ENCODE data around the gene NHS. TPM values are rescaled to one million over a fixed set of nuclear protein-coding genes. Genes with fewer than 3 reads are reported as not detected.

The NHS gene
- polyA plus RNA-seq, 2 of the 4 experiments (the other 2 are of a cell fraction), result 3.6 to 5.0 TPM

DNA sequence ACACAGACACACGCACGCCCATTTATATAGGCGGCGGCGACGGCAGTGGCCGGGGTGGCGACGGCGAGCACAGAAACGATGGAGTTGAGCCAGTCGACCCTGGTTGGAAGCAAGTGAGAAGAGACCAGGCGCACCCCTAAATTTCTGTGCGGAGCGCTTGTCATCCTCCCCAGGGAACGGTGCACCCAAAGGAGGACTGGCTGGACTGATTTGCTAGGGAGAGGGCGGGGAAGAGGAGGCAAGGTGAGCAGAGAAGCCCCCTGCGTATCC is 302 bp downstream of the NHS start:
- H3K27ac ChIP-seq, result peak overlapping the region; percentile 88 to 98
- no peaks in the 10 kb centered on the region; the same call in 2 of the 3 replicates for H3K9me3 ChIP-seq
- DNase-seq (ENCODE audit: low read depth in 1 of 2, low spot score in 1 of 2) (peak in 1 of 2 experiments; percentile 5), ATAC-seq (peak; percentile 34 to 40), FAIRE-seq (no peak)
- POLR2A ChIA-PET, result no interaction called here
- TF ChIP-seq POLR2A (IDR thresholded peaks at IDR 0.05; ENCODE audit: low read length), result no peak
- TF ChIP-seq, protein P1, sequence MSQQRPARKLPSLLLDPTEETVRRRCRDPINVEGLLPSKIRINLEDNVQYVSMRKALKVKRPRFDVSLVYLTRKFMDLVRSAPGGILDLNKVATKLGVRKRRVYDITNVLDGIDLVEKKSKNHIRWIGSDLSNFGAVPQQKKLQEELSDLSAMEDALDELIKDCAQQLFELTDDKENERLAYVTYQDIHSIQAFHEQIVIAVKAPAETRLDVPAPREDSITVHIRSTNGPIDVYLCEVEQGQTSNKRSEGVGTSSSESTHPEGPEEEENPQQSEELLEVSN (IDR thresholded peaks at IDR 0.05; ENCODE audit: borderline replicate concordance, low read depth), result 0 out of 2 replicates have a peak, but pooled peaks have one; percentile 4
- H3K4me2 ChIP-seq, result peak overlapping the region; percentile 92
- H3K4me1 ChIP-seq, result peaks cover 21% of the 10 kb centered on the region
- H3K4me3 ChIP-seq, result peak overlapping the region; percentile 93
- WGBS (ENCODE audit: missing lambda C conversion rate), result 0% methylated on average over 9 of the region's 18 CpGs
- CTCF ChIA-PET, result interaction anchor here (1.2 to 1.3 kb wide), 2 partner anchors 29 to 147 kb away, joined by 3 to 4 read pairs; no protein-coding TSS in a partner anchor

- FAIRE-seq (no peak), ATAC-seq (peak; percentile 49 to 50), DNase-seq (ENCODE audit: low read depth in 1 of 2, low spot score in 1 of 2) (peak; percentile 10 to 48)
- Histone ChIP-seq H3K4me3 (peak overlapping the region; percentile 93), H3K4me1 (peaks cover 22% of the 10 kb centered on the region), H3K9me3 (no peaks in the 10 kb centered on the region; the same call in 2 of the 3 replicates), H3K27ac (peak overlapping the region; percentile 88 to 98), H3K4me2 (peak overlapping the region; percentile 92)
- WGBS (ENCODE audit: missing lambda C conversion rate), result 2% methylated on average over 16 of the region's 103 CpGs
- TF ChIP-seq CBX2 (IDR thresholded peaks at IDR 0.05; ENCODE audit: borderline replicate concordance, low read depth), result no peak
- TF ChIP-seq, protein P1 (IDR thresholded peaks at IDR 0.05; ENCODE audit: borderline replicate concordance, low read depth), result 0 out of 2 replicates have a peak, but pooled peaks have one; percentile 11
- ChIA-PET CTCF (interaction anchor here (1.0 to 2.3 kb wide), 6 partner anchors 29 to 220 kb away, joined by 3 to 13 read pairs (median 4); no protein-coding TSS in a partner anchor), POLR2A (interaction anchor here (1.5 to 2.0 kb wide), 2 partner anchors 30 to 216 kb away, joined by 4 to 9 read pairs; no protein-coding TSS in a partner anchor)
Observed at GRCh38 chrX:17375637-17376430, 834 bp downstream of the NHS start.

- H3K4me2 ChIP-seq, result peak overlapping the region; percentile 92
- peak overlapping the region; percentile 93 for H3K4me3 ChIP-seq
- ChIA-PET POLR2A (interaction anchor here (1.5 to 2.0 kb wide), 2 partner anchors 29 to 215 kb away, joined by 4 to 9 read pairs; no protein-coding TSS in a partner anchor), CTCF (interaction anchor here (0.6 to 2.3 kb wide), 7 partner anchors 28 to 219 kb away, joined by 3 to 13 read pairs (median 4); no protein-coding TSS in a partner anchor)
- FAIRE-seq, result peak; percentile 67
- DNase-seq (ENCODE audit: low read depth in 1 of 2, low spot score in 1 of 2), result peak; percentile 17 to 55
- peak overlapping the region; percentile 88 to 98 for H3K27ac ChIP-seq
- no peaks in the 10 kb centered on the region; the same call in 2 of the 3 replicates for H3K9me3 ChIP-seq
- ATAC-seq, result peak; percentile 45 to 52
- 1% methylated on average over 14 of the region's 31 CpGs for WGBS (ENCODE audit: missing lambda C conversion rate)
- H3K4me1 ChIP-seq, result peaks cover 22% of the 10 kb centered on the region
- no peak for TF ChIP-seq KDM5A (IDR thresholded peaks at IDR 0.05)
- TF ChIP-seq ZSCAN20 (CRISPR knock-in tag; IDR thresholded peaks at IDR 0.05), result no peak
- TF ChIP-seq CHD2 (IDR thresholded peaks at IDR 0.05; ENCODE audit: low read length, partially characterized antibody), result no peak
- peak; percentile 7; the same call in 1 of the 3 replicates for TF ChIP-seq SMC3 (IDR thresholded peaks at IDR 0.05)
- TF ChIP-seq NPAS2 (CRISPR knock-in tag; IDR thresholded peaks at IDR 0.05; ENCODE audit: borderline replicate concordance), result no peak
- TF ChIP-seq, protein P2, sequence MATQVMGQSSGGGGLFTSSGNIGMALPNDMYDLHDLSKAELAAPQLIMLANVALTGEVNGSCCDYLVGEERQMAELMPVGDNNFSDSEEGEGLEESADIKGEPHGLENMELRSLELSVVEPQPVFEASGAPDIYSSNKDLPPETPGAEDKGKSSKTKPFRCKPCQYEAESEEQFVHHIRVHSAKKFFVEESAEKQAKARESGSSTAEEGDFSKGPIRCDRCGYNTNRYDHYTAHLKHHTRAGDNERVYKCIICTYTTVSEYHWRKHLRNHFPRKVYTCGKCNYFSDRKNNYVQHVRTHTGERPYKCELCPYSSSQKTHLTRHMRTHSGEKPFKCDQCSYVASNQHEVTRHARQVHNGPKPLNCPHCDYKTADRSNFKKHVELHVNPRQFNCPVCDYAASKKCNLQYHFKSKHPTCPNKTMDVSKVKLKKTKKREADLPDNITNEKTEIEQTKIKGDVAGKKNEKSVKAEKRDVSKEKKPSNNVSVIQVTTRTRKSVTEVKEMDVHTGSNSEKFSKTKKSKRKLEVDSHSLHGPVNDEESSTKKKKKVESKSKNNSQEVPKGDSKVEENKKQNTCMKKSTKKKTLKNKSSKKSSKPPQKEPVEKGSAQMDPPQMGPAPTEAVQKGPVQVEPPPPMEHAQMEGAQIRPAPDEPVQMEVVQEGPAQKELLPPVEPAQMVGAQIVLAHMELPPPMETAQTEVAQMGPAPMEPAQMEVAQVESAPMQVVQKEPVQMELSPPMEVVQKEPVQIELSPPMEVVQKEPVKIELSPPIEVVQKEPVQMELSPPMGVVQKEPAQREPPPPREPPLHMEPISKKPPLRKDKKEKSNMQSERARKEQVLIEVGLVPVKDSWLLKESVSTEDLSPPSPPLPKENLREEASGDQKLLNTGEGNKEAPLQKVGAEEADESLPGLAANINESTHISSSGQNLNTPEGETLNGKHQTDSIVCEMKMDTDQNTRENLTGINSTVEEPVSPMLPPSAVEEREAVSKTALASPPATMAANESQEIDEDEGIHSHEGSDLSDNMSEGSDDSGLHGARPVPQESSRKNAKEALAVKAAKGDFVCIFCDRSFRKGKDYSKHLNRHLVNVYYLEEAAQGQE (IDR thresholded peaks at IDR 0.05), result no peak
- TF ChIP-seq MYC (IDR thresholded peaks at IDR 0.05; ENCODE audit: borderline replicate concordance, low read length), result no peak
- no peak for TF ChIP-seq ZNF302 (CRISPR knock-in tag; IDR thresholded peaks at IDR 0.05)
- TF ChIP-seq RARB (CRISPR knock-in tag; IDR thresholded peaks at IDR 0.05), result no peak
- TF ChIP-seq, protein P3, sequence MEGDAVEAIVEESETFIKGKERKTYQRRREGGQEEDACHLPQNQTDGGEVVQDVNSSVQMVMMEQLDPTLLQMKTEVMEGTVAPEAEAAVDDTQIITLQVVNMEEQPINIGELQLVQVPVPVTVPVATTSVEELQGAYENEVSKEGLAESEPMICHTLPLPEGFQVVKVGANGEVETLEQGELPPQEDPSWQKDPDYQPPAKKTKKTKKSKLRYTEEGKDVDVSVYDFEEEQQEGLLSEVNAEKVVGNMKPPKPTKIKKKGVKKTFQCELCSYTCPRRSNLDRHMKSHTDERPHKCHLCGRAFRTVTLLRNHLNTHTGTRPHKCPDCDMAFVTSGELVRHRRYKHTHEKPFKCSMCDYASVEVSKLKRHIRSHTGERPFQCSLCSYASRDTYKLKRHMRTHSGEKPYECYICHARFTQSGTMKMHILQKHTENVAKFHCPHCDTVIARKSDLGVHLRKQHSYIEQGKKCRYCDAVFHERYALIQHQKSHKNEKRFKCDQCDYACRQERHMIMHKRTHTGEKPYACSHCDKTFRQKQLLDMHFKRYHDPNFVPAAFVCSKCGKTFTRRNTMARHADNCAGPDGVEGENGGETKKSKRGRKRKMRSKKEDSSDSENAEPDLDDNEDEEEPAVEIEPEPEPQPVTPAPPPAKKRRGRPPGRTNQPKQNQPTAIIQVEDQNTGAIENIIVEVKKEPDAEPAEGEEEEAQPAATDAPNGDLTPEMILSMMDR (IDR thresholded peaks at IDR 0.05), result 0 out of 3 replicates have a peak, but pooled peaks have one; percentile 7
- TF ChIP-seq, protein P4, sequence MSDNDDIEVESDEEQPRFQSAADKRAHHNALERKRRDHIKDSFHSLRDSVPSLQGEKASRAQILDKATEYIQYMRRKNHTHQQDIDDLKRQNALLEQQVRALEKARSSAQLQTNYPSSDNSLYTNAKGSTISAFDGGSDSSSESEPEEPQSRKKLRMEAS (IDR thresholded peaks at IDR 0.05), result peak; percentile 30
- TF ChIP-seq, protein P5, sequence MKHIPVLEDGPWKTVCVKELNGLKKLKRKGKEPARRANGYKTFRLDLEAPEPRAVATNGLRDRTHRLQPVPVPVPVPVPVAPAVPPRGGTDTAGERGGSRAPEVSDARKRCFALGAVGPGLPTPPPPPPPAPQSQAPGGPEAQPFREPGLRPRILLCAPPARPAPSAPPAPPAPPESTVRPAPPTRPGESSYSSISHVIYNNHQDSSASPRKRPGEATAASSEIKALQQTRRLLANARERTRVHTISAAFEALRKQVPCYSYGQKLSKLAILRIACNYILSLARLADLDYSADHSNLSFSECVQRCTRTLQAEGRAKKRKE (CRISPR knock-in tag; IDR thresholded peaks at IDR 0.05; ENCODE audit: low read depth), result no peak
- TF ChIP-seq RCOR1 (IDR thresholded peaks at IDR 0.05; ENCODE audit: low read depth, low read length), result no peak
- no peak for TF ChIP-seq FOSB (CRISPR knock-in tag; IDR thresholded peaks at IDR 0.05)
- TF ChIP-seq RAD21 (conservative IDR thresholded peaks at IDR 0.05 in 1 of 2, IDR thresholded peaks at IDR 0.05 in 1 of 2), result peak; percentile 13 to 25; a peak in 2 of 5 replicates
Observed at GRCh38 chrX:17376431-17377077, 1.6 kb downstream of the NHS start.

Data from A549 (cell line).